T-cell (primary cell): ENCODE data around the gene RAPGEF4. TPM values are rescaled to one million over a fixed set of nuclear protein-coding genes. Genes with fewer than 3 reads are reported as not detected.

Experiments
- ATAC-seq, 4 experiments: fragments of 200-7000 bp in 3 of 4; fragments of 150-1000 bp in 1 of 4; cut with Tn5 transposase; replicated peaks in 1 of 4; 1 replicate in 3 of 4; 2 replicates in 1 of 4; pipeline ENCODE4 v1.10.0; 2021; ENCODE audit warnings: moderate library complexity in 3 of 4, mild to moderate bottlenecking in 2 of 4, moderate number of reproducible peaks in 1 of 4
- CTCF ChIA-PET, 2 donors: fragments of 300-600 bp; sonication (Branson Sonifier 250); formaldehyde crosslinking; loops; one replicate each; lab custom pipeline; 2022; ENCODE audit warnings: antibody characterized with exemption in 2 of 2; lab: Charles Lee
- POLR2A ChIA-PET, 2 donors: fragments of 300-600 bp; sonication (Branson Sonifier 250); formaldehyde crosslinking; loops; one replicate each; lab custom pipeline; 2022; ENCODE audit warnings: antibody characterized with exemption in 2 of 2; lab: Charles Lee
- DNase-seq, 35 experiments: peaks; one replicate each; pipeline versions ENCODE4 v3.0.0 to v3.0.0-alpha.2; 2013 to 2023
- H3K27ac ChIP-seq: one replicate; pipeline ENCODE4 v1.5.1; 2013; ENCODE audit warnings: low read length
- H3K27me3 ChIP-seq, 2 experiments: replicated peaks in 1 of 2; 1 replicate in 1 of 2; 2 replicates in 1 of 2; pipeline versions ENCODE4 v1.6.1 to v1.7.0; 2013; ENCODE audit warnings: low read length in 1 of 2, mixed read lengths in 1 of 2; ENCODE audit not compliant: control insufficient read depth in 2 of 2, insufficient read depth in 2 of 2; ENCODE audit errors: extremely low read depth in 1 of 2
- H3K36me3 ChIP-seq, 2 donors: 1 replicate in 1 of 2; 2 replicates in 1 of 2; pipeline versions ENCODE4 v1.6.1 to v1.7.0; 2013; ENCODE audit warnings: low read length in 1 of 2; ENCODE audit not compliant: control insufficient read depth in 2 of 2, insufficient read depth in 1 of 2; ENCODE audit errors: extremely low read depth in 1 of 2
- H3K4me1 ChIP-seq, 2 experiments: 1 replicate in 1 of 2; 2 replicates in 1 of 2; pipeline versions ENCODE4 v1.6.1 to v1.7.0; 2013; ENCODE audit warnings: low read length in 2 of 2, mixed read lengths in 1 of 2; ENCODE audit not compliant: insufficient read depth in 2 of 2, control insufficient read depth in 1 of 2; ENCODE audit errors: extremely low read depth in 1 of 2
- H3K4me3 ChIP-seq, 2 donors: 1 replicate in 1 of 2; 2 replicates in 1 of 2; pipeline versions ENCODE4 v1.5.1 to v1.7.0; 2013; ENCODE audit warnings: mild to moderate bottlenecking in 2 of 2, low read length in 1 of 2, moderate library complexity in 1 of 2; ENCODE audit not compliant: control insufficient read depth in 1 of 2; ENCODE audit errors: extremely low read depth in 1 of 2
- H3K9me3 ChIP-seq: 2 replicates; pipeline ENCODE4 v1.7.0; 2013
- H3K27ac Mint-ChIP-seq, 2 donors: one replicate each; pipeline ENCODE4 v1.8.0; 2020 to 2021; ENCODE audit warnings: mild to moderate bottlenecking in 2 of 2, mixed read lengths in 2 of 2
- H3K27me3 Mint-ChIP-seq, 2 donors: one replicate each; pipeline ENCODE4 v1.8.0; 2021 to 2022; ENCODE audit warnings: mixed read lengths in 2 of 2
- H3K36me3 Mint-ChIP-seq: one replicate; pipeline ENCODE4 v1.8.0; 2021; ENCODE audit warnings: mixed read lengths
- H3K4me1 Mint-ChIP-seq, 3 donors: one replicate each; pipeline ENCODE4 v1.8.0; 2020 to 2022; ENCODE audit warnings: mixed read lengths in 3 of 3, mild to moderate bottlenecking in 1 of 3
- H3K4me3 Mint-ChIP-seq, 3 donors: one replicate each; pipeline ENCODE4 v1.8.0; 2020 to 2022; ENCODE audit warnings: mild to moderate bottlenecking in 3 of 3, mixed read lengths in 3 of 3, moderate library complexity in 3 of 3
- H3K9me3 Mint-ChIP-seq, 3 donors: one replicate each; pipeline ENCODE4 v1.8.0; 2020 to 2022; ENCODE audit warnings: mixed read lengths in 3 of 3
- WGBS: methylation state at CpG from one replicate; pipeline ENCODE4 v1.1.5; 2013; ENCODE audit warnings: missing lambda C conversion rate; ENCODE audit not compliant: insufficient coverage; 5-methylcytosine and 5-hydroxymethylcytosine counted together
- total RNA-seq, 35 experiments: library from RNA in 6 of 35; stranded (reverse) in 6 of 35; fragments of 120-200 nt in 1 of 35; gene quantifications; one replicate each; pipeline versions ENCODE4 v1.2.1 to v1.2.4 and lab custom pipeline; 2013 to 2026

The RAPGEF4 gene
- total RNA-seq, 5 donors from 2014 or later (not counting 1 experiment from before 2014, with no cell fraction given): 0.18 to 2.5 (median 0.38) TPM

DNA sequence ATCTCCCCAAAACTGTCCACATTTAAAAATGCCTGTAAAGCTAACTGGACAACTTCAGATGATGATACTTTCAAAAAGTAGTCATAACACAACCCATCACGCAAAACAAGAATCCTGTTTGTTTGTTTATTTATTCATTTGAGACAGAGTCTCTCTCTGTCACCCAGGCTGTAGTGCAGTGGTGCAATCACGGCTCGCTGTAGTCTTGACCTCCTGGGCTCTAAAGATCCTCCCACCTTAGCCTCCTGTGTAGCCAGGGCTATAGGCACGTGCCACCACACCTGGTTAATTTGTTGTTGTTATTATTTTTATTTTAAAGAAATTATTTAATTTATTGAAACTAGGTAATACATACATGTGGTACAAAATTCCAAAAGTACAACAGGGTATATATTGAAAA, 94.8 kb downstream of the RAPGEF4 start:
- CTCF ChIA-PET: interaction anchor here in 1 of 2 donors (0.5 kb wide), 1 partner anchor 101 kb away, joined by 3 read pairs; no protein-coding TSS in a partner anchor
- Mint-ChIP-seq H3K36me3 (no peaks in the 10 kb centered on the region), H3K27ac (no peak overlapping the region), H3K4me3 (no peak overlapping the region), H3K9me3 (no peaks in the 10 kb centered on the region), H3K27me3 (peaks cover 3 to 9% of the 10 kb centered on the region in 2 donors), H3K4me1 (no peaks in the 10 kb centered on the region)
- H3K36me3 ChIP-seq: no peaks in the 10 kb centered on the region
- DNase-seq (no peak), ATAC-seq (no peak)
- H3K27ac ChIP-seq: no peak overlapping the region
- no CpG with 5 or more reads among the region's 4 CpGs for WGBS
- H3K27me3 ChIP-seq: peaks cover 0 to 4% of the 10 kb centered on the region in 2 experiments
- H3K9me3 ChIP-seq: no peaks in the 10 kb centered on the region
- H3K4me1 ChIP-seq: no peaks in the 10 kb centered on the region
- POLR2A ChIA-PET: no interaction called here
- H3K4me3 ChIP-seq: no peak overlapping the region

DNA sequence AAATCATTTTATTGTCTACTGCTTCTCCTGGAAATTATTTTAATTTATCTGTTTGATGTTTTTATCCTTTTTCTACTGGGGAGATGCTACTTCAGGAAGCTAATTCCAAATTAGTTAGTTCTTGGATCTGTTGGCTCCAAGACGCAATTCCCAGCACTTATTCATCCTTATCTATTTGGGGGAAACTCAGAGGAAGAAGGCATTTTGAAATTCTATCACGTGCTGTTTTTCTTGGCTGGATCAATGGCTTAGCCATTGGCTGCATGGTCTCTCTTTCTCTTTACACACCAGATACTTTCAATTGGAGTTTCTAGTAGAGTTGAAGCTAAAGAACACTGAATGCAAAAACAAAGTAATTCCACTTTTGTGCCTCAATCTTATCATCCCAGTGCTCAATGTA, 98.3 kb downstream of the RAPGEF4 start:
- Histone ChIP-seq H3K4me1 (peaks cover 0 to 3% of the 10 kb centered on the region in 2 experiments), H3K36me3 (no peaks in the 10 kb centered on the region), H3K9me3 (no peaks in the 10 kb centered on the region), H3K4me3 (no peak overlapping the region), H3K27me3 (no peaks in the 10 kb centered on the region), H3K27ac (no peak overlapping the region)
- POLR2A ChIA-PET: no interaction called here
- Mint-ChIP-seq H3K27ac (no peak overlapping the region), H3K36me3 (no peaks in the 10 kb centered on the region), H3K4me3 (no peak overlapping the region), H3K4me1 (peaks cover 0 to 4% (median 4%) of the 10 kb centered on the region in 3 donors), H3K9me3 (no peaks in the 10 kb centered on the region), H3K27me3 (peaks cover 3 to 18% of the 10 kb centered on the region in 2 donors)
- no peak for DNase-seq
- CTCF ChIA-PET: no interaction called here
- WGBS: no CpG with 5 or more reads among the region's 2 CpGs
- no peak for ATAC-seq

DNA sequence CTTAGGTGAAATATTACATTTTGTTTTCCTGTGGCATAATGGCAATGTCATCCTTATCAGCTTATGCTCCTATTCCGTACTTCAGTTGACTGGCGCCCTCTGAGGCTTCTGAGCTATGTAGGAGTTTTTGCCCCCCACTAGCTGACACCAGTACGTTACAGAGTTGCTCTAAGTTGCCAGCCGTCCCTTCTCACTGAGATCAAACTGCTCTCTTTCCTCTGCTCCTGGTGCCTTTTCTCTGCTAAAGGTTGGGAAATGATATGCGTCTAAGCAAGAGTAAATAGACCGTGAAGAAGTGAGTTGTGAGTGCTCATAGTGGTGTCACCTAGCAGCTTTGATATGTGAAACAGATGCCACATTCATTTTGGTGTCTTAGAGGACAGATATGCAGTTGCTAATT, 99.2 kb downstream of the RAPGEF4 start:
- peaks cover 3 to 18% of the 10 kb centered on the region in 2 donors for H3K27me3 Mint-ChIP-seq
- no peak overlapping the region for H3K27ac Mint-ChIP-seq
- peaks cover 0 to 4% (median 4%) of the 10 kb centered on the region in 3 donors for H3K4me1 Mint-ChIP-seq
- peaks cover 0 to 3% of the 10 kb centered on the region in 2 experiments for H3K4me1 ChIP-seq
- DNase-seq (no peak), ATAC-seq (no peak)
- H3K4me3 ChIP-seq: no peak overlapping the region
- no peak overlapping the region for H3K27ac ChIP-seq
- 86% methylated on average over 5 of the region's 6 CpGs for WGBS
- no peaks in the 10 kb centered on the region for H3K27me3 ChIP-seq
- H3K9me3 ChIP-seq: no peaks in the 10 kb centered on the region
- no peaks in the 10 kb centered on the region for H3K9me3 Mint-ChIP-seq
- ChIA-PET POLR2A (no interaction called here), CTCF (no interaction called here)
- no peaks in the 10 kb centered on the region for H3K36me3 ChIP-seq
- H3K36me3 Mint-ChIP-seq: no peaks in the 10 kb centered on the region
- H3K4me3 Mint-ChIP-seq: no peak overlapping the region

DNA sequence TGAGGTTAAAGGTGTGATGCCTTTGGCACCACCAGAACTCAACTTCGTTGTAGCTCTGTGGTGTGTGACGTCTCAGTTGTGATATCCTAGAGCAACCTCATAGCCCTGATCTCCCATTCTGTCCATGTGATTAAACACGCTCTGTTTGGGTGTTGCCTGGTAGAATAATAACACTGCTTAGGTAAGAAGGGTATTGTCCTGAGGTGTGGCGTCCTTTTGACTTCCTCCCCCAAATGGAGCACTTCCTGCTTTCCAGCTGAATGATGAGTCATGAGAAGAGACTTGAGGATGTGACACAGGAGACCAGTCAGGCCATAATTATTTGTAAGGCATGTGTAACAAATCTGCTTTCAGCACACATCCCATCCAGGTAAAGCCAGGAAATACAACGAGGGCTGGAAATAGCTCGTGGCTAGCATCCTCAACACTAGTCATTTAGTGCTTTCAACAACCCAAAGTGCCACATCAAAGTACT, 100.7 kb downstream of the RAPGEF4 start:
- Histone ChIP-seq H3K4me1 (peaks cover 0 to 3% of the 10 kb centered on the region in 2 experiments), H3K36me3 (no peaks in the 10 kb centered on the region), H3K27me3 (peaks cover 0 to 4% of the 10 kb centered on the region in 2 experiments), H3K27ac (no peak overlapping the region), H3K9me3 (no peaks in the 10 kb centered on the region), H3K4me3 (no peak overlapping the region)
- DNase-seq (no peak), ATAC-seq (no peak)
- Mint-ChIP-seq H3K9me3 (no peaks in the 10 kb centered on the region), H3K27ac (no peak overlapping the region), H3K4me1 (peaks cover 0 to 4% (median 4%) of the 10 kb centered on the region in 3 donors), H3K27me3 (peaks cover 3 to 18% of the 10 kb centered on the region in 2 donors), H3K4me3 (no peak overlapping the region), H3K36me3 (no peaks in the 10 kb centered on the region)
- 60% methylated on average over 1 of the region's 6 CpGs for WGBS
- ChIA-PET POLR2A (no interaction called here), CTCF (interaction anchor here in 1 of 2 donors (0.5 kb wide), 1 partner anchor 451 kb away, joined by 5 read pairs; no protein-coding TSS in a partner anchor)

DNA sequence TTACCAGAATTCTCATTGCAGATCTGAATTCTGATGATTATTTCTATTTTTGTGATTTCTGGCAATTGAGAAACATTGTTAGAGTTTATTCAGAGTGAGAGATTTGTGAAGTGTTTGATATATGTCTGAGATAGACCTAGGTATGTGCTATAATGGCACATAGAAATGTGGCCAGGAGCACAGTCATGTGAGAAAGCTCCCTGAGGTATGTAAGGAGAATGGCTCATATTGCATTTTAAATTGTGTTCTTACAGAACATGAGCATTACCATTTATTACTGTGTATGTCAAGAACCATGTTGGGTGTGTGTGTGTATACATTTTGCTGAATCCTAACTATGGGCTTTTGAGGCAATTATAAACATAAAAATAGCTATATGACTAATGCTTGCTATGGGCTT, 101.2 kb downstream of the RAPGEF4 start:
- no peak for ATAC-seq

DNA sequence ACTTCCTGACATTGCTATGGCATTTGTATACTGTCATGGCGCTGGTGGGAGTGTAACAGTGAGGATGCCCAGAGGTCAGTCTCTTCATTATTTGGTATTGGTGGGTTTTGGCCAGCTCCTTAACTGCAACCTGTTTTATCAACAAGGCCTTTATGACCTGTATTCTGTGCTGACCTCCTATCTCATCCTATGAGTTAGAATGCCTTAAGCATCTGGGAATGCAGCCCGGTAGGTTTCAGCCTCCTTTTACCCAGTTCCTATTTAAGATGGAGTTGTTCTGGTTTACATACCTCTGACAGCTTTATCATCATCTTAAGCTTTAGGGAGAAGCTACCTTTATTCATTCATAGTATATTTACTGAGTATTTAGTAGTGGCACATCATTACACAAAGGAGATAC, 103.8 kb downstream of the RAPGEF4 start:
- CTCF ChIA-PET: interaction anchor here in 1 of 2 donors (0.6 kb wide), 1 partner anchor 116 kb away, joined by 3 read pairs; no protein-coding TSS in a partner anchor
- ATAC-seq (no peak), DNase-seq (no peak)
- no peak overlapping the region for H3K27ac ChIP-seq
- Mint-ChIP-seq H3K27ac (no peak overlapping the region), H3K4me3 (no peak overlapping the region), H3K4me1 (peaks cover 0 to 4% (median 4%) of the 10 kb centered on the region in 3 donors), H3K27me3 (peaks cover 0 to 14% of the 10 kb centered on the region in 2 donors), H3K9me3 (no peaks in the 10 kb centered on the region), H3K36me3 (no peaks in the 10 kb centered on the region)
- peaks cover 0 to 3% of the 10 kb centered on the region in 2 experiments for H3K4me1 ChIP-seq
- H3K27me3 ChIP-seq: peaks cover 0 to 4% of the 10 kb centered on the region in 2 experiments
- no CpG with 5 or more reads among the region's 2 CpGs for WGBS
- H3K36me3 ChIP-seq: no peaks in the 10 kb centered on the region
- no peaks in the 10 kb centered on the region for H3K9me3 ChIP-seq
- POLR2A ChIA-PET: no interaction called here
- no peak overlapping the region for H3K4me3 ChIP-seq

More for the DNA sequence above, 101.2 kb downstream of the RAPGEF4 start:
- Mint-ChIP-seq H3K36me3 (no peaks in the 10 kb centered on the region), H3K27me3 (peaks cover 3 to 18% of the 10 kb centered on the region in 2 donors), H3K27ac (no peak overlapping the region), H3K9me3 (no peaks in the 10 kb centered on the region), H3K4me1 (peaks cover 0 to 4% (median 4%) of the 10 kb centered on the region in 3 donors), H3K4me3 (no peak overlapping the region)
- CTCF ChIA-PET: interaction anchor here in 1 of 2 donors (0.5 kb wide), 1 partner anchor 451 kb away, joined by 5 read pairs; no protein-coding TSS in a partner anchor
- no peak overlapping the region for H3K4me3 ChIP-seq
- POLR2A ChIA-PET: no interaction called here
- peaks cover 0 to 4% of the 10 kb centered on the region in 2 experiments for H3K27me3 ChIP-seq
- no peak overlapping the region for H3K27ac ChIP-seq
- peaks cover 0 to 3% of the 10 kb centered on the region in 2 experiments for H3K4me1 ChIP-seq
- no peak for DNase-seq
- no peaks in the 10 kb centered on the region for H3K9me3 ChIP-seq
- no peaks in the 10 kb centered on the region for H3K36me3 ChIP-seq
